GM21786 (cell line): ENCODE data around the gene ZHX3.
A peak's percentile ranks its signal among the peaks of the same experiment; 100 is the strongest.

Source experiments
- ATAC-seq: cut with Tn5 transposase; IDR thresholded peaks from one replicate; pipeline ENCODE4 v1.9.1; 2021; ENCODE audit not compliant: unreplicated experiment

The ZHX3 gene

GRCh38 chr20:41230136-41230535 is 87.4 kb downstream of the ZHX3 start:
- ATAC-seq: no peak

- no peak for ATAC-seq
Measured at GRCh38 chr20:41229259-41229658, 88.3 kb downstream of the ZHX3 start.

GRCh38 chr20:41228858-41229257 is 88.7 kb downstream of the ZHX3 start:
- ATAC-seq: peak; percentile 63

- no peak for ATAC-seq
Measured at GRCh38 chr20:41226426-41226825, 91.1 kb downstream of the ZHX3 start.

GRCh38 chr20:41225091-41225490 is 92.4 kb downstream of the ZHX3 start:
- no peak for ATAC-seq

- ATAC-seq: no peak
Measured at GRCh38 chr20:41224281-41224680, 93.2 kb downstream of the ZHX3 start.

- no peak for ATAC-seq
Measured at GRCh38 chr20:41223112-41223511, 94.4 kb downstream of the ZHX3 start.

GRCh38 chr20:41222703-41223102 is 94.8 kb downstream of the ZHX3 start:
- no peak for ATAC-seq

- no peak for ATAC-seq
Measured at GRCh38 chr20:41222296-41222695, 95.2 kb downstream of the ZHX3 start.

GRCh38 chr20:41221614-41222218 is 95.8 kb downstream of the ZHX3 start:
- ATAC-seq: no peak

GRCh38 chr20:41219824-41220223 is 97.7 kb downstream of the ZHX3 start:
- ATAC-seq: no peak

GRCh38 chr20:41218466-41218865 is 99.1 kb downstream of the ZHX3 start:
- no peak for ATAC-seq

- no peak for ATAC-seq
Measured at GRCh38 chr20:41217422-41217821, 100.1 kb downstream of the ZHX3 start.

- ATAC-seq: no peak
Measured at GRCh38 chr20:41214666-41215065, 102.9 kb downstream of the ZHX3 start.

GRCh38 chr20:41214202-41214601 is 103.3 kb downstream of the ZHX3 start:
- ATAC-seq: no peak

- no peak for ATAC-seq
Measured at GRCh38 chr20:41213150-41213820, 104.2 kb downstream of the ZHX3 start.

GRCh38 chr20:41205313-41205712 is 112.2 kb downstream of the ZHX3 start:
- no peak for ATAC-seq

- ATAC-seq: no peak
Measured at GRCh38 chr20:41204304-41205265, 112.9 kb downstream of the ZHX3 start.

- ATAC-seq: no peak
Measured at GRCh38 chr20:41203660-41204059, 113.9 kb downstream of the ZHX3 start.

- ATAC-seq: no peak
Measured at GRCh38 chr20:41202426-41202825, 115.1 kb downstream of the ZHX3 start.

- ATAC-seq: no peak
Measured at GRCh38 chr20:41201760-41202159, 115.8 kb downstream of the ZHX3 start.
